HG03045 (cell line): Measurements from ENCODE around the gene MYL7.
"Not testable (repeated sequence)": the region's sequence is repeated elsewhere in the genome, so short reads cannot be mapped to it uniquely, and the experiment has no call there.

Experiments used
- ATAC-seq: cut with Tn5 transposase; IDR thresholded peaks from one replicate; pipeline ENCODE4 v1.9.1; 2021; ENCODE audit warnings: mild to moderate bottlenecking, moderate library complexity; ENCODE audit not compliant: unreplicated experiment

The MYL7 gene

DNA sequence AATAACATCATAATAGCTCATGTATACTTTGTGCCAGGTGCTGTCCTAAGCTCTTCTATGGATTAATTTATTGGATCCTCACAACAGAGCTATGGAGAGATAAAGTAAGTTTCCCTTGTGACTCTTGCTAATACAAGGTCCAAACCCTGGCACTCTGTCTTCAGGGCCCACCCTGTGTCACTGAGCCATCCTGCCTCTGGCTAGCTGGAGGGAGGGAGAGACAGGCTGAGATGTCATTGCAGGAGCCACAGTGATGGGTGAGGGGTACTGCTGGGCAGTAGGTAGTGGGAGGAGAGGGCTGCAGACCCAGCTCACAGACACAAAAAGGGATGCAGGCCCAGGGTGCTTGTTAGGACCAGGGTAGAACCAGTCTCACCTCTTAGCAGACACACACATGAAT, 31.2 kb upstream of the MYL7 start:
- ATAC-seq, result no peak

DNA sequence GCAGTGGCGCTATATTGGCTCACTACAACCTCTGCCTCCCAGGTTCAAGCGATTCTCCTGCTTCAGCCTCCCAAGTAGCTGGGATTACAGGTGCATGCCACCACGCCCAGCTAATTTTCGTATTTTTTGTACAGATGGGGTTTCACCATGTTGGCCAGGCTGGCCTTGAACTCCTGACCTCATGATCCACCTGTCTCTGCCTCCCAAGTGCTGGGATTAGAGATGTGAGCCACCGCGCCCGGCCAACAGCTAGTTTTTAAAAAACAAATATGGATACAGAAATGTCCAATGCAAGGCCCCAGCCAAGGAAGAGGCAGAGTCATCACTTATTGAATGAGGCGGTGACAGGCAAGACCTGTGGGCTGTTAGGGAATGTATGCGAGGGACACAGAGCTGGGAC, 30.8 kb upstream of the MYL7 start:
- not testable (repeated sequence) for ATAC-seq

DNA sequence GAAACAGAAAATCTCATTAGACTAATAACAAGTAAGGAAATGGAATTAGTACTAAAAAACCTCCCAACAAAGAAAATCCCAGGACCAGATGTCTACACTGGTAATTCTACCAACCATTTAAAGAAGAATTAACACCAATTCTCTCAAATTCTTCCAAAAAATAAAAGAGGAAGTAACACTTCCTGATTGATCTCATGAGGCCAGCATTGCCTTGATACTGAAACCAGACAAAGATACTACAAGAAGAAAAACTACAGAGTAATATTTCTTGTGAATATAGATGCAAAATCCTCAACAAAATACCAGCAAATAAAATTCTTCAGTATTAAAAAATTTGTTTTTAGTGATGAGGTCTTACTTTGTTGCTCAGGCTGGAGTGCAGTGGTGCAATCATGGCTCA, 26.8 kb upstream of the MYL7 start:
- no peak for ATAC-seq

DNA sequence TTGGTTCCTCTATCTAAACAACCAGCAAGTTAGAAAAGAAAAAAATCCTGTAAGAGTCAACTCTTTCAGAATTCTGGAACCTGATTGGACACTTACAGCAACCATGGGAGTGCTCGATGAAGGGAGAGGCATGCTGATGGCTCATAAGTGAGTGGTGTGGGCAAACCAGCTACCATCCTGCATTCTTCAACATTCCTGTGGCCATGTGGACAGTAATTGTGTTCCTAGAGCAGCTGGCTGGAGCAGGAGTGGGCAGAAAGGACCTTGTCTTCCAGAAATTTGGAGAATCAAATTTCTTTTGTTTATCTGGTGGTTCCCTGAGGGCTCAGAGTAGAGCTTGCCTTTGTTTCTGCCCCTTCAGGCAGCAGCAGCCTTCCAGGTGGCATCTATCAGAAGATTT, 22.5 kb upstream of the MYL7 start:
- ATAC-seq, result no peak

DNA sequence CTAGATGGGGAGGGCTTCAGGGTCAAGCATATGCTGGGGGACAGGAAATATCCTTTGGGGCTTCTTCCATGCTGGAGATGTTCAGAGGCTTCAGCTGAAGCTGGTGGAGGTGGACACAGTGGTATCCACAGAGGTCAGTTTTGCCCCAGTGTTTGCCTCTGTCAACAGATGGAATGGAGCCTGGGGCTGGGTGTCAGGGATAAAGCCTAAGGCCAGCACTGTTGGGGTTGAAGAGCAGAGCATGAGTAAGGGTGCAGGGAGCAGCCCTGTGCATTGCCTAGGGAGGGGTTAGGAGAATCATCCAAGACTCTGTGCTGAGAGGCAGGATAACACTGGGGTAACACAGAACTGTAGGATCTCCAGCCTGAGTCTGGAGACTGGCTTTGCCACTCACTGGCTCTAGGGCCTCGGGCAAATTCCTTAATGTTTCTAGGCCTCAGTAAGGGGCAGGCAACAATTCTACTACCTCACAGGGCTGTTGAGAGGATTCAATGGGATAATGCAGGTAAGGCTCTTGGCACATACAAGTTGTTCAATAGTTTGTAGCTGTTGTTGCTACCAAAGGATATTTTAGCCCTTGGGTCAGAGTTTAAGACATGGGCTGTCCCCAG, 21.8 kb upstream of the MYL7 start:
- ATAC-seq, result no peak

DNA sequence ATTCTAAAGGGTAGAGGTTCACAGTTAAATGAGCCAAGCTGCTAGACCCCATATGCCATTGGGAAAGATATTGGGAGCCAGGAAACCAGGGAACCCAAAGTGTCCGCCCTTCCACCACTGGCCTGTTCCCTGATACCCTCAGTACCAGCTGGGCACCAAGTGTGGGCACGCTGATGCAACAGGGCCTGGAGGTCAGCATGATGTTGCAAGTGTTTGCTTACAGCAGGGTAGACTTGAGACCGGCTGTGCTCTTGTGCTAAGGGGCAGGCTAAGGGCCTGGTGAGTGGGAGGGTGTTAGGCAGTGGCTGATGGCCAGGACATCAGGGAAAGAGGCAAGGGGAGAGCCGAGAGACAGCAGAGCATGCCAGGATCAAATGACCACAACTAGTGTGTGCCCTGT, 21.0 kb upstream of the MYL7 start:
- no peak for ATAC-seq

DNA sequence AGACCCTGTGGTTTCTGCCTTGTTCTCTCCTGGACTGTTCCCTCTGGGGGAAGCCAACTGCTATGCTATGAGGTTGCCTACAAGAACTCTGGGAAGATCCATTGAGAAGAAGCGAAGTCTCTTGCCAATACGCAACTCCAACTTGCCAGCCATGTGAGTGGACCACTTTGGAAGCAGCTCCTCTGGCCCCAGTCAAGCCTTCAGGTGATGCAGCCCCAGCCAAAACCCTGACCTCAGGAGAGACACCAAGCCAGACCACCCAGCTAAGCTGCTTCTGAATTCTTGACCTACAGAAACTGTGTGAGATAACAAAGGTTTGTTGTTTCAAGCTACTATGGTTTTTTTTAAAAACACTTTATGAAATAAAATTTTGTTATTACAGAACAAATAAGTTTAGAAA, 20.2 kb upstream of the MYL7 start:
- ATAC-seq, result no peak

DNA sequence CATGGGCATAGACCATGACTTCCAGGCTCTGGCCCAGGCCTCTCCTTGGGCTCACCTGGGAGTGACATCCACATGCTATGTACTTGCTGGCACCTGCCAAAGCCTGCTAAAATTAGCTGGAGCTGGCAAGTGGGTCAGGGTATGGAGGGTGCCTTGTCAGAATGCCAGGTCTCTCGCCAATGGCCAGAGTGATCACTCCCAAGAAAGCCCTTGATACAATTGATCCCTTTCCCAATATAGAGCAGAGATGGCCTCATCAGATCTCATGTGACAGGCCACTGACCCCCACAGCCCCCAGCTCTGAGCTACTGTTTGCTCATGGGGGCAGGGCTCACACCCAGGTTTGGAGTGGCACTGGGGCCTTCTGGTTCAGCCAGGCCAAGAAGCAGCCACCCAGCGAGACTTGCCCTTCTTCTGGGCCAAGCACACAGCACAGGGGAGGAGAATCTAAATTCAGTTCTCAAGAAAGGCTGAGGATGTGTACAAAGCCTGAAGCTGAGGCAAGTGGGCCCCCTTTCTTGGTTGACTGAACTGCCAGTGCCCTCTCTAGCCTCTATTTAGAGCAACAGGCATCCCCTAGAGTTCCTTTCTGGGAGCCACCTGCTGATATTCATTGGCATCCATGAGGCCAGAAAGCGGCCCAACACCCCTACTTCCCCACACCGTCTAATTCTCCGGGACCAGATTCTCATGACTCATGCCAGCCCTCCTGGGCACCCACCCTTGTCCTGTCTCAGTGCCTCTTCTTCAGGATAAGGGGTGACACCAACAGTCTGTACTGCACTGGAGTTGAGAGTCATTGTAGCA, 18.9 kb upstream of the MYL7 start:
- no peak for ATAC-seq

DNA sequence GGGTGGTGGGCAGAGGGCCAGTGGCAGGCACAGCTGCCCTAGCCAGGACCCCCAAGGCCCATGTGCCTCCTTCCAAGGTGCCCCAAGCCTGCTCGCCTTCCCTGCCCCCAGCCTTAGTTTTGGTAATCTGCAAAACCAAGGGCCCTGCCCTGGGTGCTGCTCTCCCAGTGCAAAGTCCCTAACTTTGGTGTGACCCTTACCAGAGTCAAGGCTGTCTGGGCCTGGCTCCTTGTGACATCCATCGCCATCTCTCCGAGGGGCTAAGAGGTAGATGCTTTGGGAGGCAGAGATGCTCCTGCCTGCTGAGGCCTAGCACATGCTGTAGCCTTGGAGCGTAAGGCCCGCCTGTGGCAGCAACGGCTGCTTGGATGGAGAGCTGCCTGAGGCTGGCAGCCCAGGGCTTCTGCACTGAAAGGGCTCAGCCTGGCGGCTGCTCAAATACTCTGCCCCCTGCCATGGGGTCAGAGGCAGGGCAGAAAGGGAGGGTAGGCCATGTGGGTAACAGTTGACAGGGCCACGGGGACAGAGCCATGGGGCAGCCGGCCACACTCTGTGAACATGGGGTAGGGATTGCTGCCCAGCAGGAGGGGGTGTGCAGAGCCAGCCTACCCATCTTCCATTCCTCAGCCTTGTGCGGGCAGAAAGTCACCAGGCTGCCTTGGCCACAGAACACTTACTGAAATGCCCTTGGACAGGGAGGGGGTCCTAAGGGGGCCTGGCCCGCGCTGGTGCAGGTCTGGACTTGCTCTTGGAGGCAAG, 17.9 kb upstream of the MYL7 start:
- no peak for ATAC-seq

DNA sequence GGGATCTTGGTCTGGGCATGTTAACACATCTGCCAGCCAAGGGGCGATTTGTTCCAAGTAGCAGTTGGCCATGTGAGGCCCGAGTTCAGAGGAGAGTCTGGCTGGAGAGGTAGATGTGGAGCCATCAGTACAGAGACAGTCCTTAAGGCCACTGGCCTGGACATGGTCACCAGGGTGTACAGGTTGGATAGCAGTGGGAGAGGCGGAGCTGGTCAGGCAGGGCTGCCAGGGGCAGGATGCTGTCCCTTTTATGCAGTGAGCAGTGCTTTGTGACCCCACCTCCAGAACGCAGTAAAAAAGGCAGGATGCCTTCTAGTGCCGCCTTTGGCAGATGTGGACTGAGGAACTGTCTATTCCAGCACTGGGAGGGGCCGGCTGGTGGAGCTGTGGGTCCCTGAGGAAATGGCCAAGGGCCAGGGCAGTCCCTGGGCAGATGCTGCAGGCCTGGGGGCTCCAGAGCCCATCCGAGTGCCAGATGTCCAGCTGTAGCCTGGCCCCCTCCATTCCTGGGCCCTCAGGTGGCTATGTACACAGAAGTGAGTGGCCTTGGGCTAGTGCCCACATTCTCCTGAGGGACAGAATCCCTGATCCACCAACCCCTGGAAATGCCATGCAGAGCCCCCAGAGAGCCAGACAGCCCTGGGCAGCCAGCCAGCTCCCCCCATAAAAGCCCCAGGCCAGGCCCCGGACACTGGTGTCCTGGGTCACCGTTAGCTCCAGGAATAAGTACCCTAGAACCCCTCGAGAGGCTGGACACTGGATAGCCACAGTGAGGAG, 17.2 kb upstream of the MYL7 start:
- no peak for ATAC-seq

DNA sequence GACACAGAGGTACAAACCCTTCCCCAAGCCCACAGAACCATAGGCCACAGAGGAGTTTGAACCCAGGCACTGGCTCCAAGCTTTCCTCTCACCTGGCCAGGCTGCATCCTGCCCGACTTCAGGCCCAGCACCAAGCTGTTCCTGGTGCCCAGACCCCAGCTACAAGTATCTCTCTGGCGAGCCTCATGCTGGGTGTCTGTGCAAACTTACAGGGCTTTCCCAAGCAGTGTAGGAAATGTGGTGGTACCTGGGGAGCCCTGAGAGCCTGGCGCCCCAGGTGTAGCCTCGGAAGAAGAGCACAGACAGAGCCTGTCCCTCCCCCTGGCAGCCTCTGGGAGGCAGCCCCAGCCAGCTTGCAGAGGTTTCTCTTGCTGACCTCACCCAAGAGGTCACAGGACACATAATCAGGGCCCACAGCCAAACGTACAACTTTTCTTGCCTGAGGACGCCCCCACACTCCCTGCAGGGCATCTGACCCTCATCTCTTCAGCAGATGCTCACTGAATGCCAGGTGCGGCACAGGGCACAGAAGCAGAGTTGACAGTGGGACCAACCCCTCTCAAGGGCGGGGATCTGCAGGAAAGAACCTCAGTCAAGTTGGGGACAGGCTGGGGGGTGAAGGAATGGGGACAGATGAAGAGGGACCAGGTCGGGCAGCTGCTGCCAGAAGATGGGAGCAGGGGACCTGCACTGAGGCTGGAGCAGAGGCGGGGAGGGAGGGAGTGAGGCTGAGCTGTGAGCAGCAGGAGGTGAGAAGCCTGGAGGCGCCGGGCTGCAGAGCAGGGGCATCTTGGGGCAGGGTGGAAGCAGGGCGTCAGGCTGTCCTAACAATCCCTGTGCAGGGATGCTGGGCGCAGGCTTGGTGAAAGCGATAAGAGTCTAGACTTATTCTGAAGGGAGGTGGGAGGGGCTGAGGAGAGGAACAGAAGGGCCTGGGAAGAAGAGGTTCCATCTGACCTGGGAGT, 16.3 kb upstream of the MYL7 start:
- no peak for ATAC-seq

DNA sequence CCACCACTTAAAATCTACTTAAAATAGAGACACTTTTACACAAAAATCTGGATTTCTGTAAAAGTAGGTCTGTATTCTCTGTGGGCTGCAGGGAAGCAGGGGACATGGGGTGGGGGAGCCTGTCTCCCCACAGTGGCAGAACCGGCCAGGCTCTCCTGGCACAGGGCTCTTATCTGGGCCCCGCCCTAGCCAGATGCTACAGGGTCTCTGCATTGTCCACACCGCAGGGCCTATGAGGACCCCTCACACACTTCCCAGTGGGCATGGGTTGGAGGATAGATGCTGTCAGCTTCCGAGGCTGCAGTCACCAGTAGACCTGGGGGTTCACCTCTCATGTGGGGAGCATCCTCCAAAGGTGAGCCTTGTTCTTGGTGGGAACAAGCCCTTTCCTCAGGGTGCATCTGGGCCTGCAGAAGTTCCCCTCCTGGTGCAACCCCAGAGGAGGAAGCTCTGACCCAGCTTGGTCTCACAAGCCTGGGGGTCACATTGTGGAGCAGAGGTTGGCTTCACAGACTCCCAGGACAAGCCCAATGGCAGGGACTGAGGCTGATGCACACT, 15.4 kb upstream of the MYL7 start:
- ATAC-seq, result no peak

DNA sequence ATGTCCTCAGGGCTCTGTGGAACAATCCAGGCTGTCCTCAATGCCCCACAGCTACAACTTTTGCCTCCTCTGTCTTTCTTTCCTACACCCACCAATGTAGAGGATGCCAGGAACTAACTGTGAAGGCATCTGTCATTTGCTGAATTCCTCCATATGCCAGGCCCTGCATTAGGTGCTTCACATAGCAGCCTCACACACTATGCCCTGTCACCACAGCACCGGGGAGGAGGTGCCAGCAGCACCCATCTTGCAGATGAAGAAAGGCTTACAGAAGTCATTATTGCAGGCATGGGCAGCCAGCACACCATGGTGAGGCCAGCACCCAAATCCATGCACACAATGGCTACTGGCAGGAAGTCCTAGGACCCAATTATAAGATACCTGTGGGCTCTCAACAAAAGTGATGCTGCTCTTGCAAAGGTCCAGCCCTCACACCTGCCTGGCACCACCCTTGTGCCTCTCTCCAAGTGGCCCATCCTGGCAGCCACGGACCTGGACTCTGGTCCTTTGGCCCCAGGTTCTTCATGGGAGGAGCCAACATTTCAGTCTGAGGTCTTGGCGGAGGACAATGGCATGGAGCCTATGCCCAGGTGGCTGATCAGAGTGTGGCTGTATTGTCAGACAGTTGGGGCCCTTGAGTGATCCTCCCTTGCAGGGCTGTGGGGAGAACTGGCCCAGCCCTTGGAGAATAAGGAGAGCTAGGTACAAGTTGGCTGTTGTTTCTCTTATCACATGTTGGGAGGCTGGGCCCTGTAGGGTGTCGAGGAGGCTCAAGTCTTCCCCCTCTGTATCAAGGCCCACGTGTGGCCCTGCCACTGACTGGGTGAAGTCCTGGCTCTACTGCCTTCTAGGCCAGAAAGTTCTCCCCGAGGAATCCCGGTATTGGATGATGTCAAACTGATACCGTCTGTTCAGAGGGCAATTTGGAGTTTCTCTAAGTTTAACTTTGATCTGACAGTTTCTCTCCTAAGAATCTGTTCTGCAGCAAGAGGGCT, 14.4 kb upstream of the MYL7 start:
- no peak for ATAC-seq

DNA sequence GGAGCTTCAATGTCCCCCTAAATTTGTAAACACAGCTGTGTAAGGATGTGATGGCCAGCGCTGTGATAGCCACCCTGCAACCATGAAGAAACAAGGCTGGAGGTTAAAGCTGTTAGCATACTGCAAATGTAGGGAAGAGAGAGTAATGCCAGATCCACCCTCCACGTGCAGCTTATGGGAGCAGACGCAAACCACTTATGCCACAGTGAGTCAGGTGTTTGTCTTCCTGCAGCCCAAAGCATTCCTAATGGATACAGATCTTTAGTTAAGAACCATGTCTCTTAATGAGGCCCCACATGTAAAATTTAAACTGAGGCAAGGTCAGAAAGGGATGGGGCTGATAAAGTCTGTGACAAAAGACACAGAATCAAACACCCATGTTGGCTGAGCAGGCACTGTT, 13.6 kb upstream of the MYL7 start:
- no peak for ATAC-seq

DNA sequence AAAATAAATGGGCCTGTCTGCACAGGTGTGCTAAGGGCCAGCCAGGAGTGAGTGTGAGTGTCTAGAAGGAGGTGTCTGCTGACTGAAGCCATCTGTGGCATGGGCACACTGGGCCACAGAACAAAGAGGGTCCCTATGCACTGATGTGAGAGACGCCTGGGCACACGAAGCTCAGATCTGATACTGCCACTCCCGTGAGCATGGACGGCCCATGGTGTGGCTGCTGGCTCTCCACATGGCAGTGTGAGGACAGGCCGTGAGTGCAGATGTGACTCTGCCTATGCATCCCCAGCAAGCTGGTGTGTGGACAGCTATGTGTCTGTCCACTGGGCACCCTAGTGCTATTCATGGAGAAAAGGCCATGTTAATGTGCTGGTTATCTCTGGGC, 12.8 kb upstream of the MYL7 start:
- ATAC-seq, result no peak

DNA sequence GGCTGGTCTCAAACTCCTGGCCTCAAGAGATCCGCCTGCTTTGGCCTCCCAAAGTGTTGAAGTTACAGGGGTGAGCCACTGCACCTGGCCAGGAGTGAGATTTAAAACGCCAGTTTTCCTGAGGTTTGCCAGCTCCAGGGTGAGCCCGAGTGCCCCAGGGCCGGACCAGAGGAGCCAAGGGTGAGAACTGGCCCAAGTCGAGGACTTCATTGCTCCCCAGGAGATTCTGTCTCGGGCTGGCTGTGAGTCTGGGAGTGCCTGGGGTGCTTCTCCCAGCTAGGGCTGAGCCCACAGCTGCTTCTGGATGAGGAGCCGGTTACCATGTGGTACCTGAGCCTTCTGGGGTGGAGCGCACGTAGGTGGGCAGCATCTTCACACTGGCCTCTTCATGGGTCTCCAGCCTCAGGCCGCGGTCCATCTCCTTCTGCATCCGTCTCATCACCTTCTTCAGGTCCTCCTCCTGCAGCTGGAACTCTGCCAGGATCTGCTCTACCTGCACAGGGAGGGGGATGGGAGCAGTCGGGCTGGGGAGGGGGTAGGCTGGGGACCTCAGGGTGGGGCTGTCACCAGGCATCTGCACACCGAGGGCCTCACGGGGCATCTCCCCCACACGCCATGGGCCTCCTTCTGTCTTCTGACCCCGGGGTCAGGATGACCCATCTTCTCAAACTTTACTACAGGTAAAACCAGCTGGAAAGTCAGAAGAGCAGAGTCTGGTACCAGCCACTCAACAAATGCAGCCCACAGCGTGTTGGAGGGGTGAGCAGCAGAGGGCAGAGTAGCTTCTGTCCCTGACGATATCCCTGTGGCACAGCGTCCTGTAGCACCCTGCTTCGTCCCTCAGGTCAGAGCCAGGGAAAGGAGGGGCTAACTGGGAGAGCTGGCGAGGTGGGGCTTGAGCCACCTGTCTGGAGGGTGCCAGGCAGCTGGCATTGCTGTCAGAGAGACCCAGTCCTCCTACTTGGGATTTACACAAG, 12.1 kb upstream of the MYL7 start:
- ATAC-seq, result no peak

DNA sequence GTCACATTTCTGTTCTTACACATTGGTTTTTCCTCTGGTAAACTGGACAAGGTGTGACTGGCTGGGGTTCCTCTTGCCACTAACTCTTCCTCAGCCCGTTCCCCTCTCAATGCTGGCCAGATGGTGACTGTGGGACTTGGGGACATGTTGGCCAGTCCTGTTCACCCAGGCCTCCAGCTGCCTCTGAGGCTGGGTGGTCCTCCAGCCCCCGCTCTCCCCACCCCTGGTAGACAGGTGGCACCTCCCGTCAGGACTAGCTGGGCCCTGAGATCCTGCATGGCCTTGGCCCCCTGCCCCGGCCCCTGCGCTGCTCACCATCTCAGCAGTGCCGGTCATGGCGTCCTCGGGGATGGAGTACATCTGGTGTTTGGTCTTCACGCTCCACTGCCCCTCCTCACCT, 10.8 kb upstream of the MYL7 start:
- no peak for ATAC-seq
